H9 (cell line): Measurements from ENCODE around the gene SCP2. TPM values are rescaled to one million over a fixed set of nuclear protein-coding genes. Genes with fewer than 3 reads are reported as not detected.

Source experiments
- DNase-seq: peaks from one replicate; pipeline ENCODE4 v3.0.0-alpha.2; 2017
- H2AFZ ChIP-seq: one replicate; pipeline ENCODE4 v1.6.1; 2013; ENCODE audit warnings: mild to moderate bottlenecking, low read length, control low read depth, moderate library complexity
- H2AK5ac ChIP-seq: 2 replicates; pipeline ENCODE4 v1.6.1; 2013; ENCODE audit warnings: low read length, control low read depth, mixed read lengths; ENCODE audit not compliant: insufficient read length
- H2BK120ac ChIP-seq: one replicate; pipeline ENCODE4 v1.6.1; 2013; ENCODE audit warnings: low read depth, mild to moderate bottlenecking, low read length, control low read depth, inconsistent platforms; ENCODE audit not compliant: poor library complexity, severe bottlenecking
- H2BK12ac ChIP-seq: 2 replicates; pipeline ENCODE4 v1.6.1; 2013; ENCODE audit warnings: low read length, control low read depth, mixed read lengths, low read depth; ENCODE audit not compliant: insufficient read length
- H2BK15ac ChIP-seq: 2 replicates; pipeline ENCODE4 v1.6.1; 2013; ENCODE audit warnings: low read depth, low read length, control low read depth
- H2BK20ac ChIP-seq: one replicate; pipeline ENCODE4 v1.6.1; 2013; ENCODE audit warnings: low read depth, mild to moderate bottlenecking, low read length, control low read depth, inconsistent platforms; ENCODE audit not compliant: poor library complexity, severe bottlenecking
- H2BK5ac ChIP-seq: 2 replicates; pipeline ENCODE4 v1.6.1; 2013; ENCODE audit warnings: low read length, control low read depth, mixed read lengths; ENCODE audit not compliant: insufficient read length
- H3K14ac ChIP-seq: 2 replicates; pipeline ENCODE4 v1.6.1; 2013; ENCODE audit warnings: low read length, control low read depth; ENCODE audit not compliant: insufficient read depth
- H3K18ac ChIP-seq: 2 replicates; pipeline ENCODE4 v1.6.1; 2013; ENCODE audit warnings: low read depth, mild to moderate bottlenecking, mixed read lengths, low read length, control low read depth; ENCODE audit not compliant: insufficient read length
- H3K23ac ChIP-seq: 2 replicates; pipeline ENCODE4 v1.6.1; 2013; ENCODE audit warnings: low read length, control low read depth, mixed read lengths, low read depth; ENCODE audit not compliant: insufficient read length
- H3K23me2 ChIP-seq: 2 replicates; pipeline ENCODE4 v1.6.1; 2013; ENCODE audit warnings: low read depth, mild to moderate bottlenecking, mixed read lengths, low read length, control low read depth; ENCODE audit not compliant: insufficient read length, poor library complexity, severe bottlenecking
- H3K27ac ChIP-seq: 2 replicates; pipeline ENCODE4 v1.5.1; 2013; ENCODE audit warnings: low read length, control low read depth, mixed read lengths, low read depth; ENCODE audit not compliant: insufficient read length
- H3K27me3 ChIP-seq: 2 replicates; pipeline ENCODE4 v1.6.1; 2013; ENCODE audit warnings: low read length, control low read depth, inconsistent platforms; ENCODE audit not compliant: insufficient read depth
- H3K4ac ChIP-seq: 2 replicates; pipeline ENCODE4 v1.6.1; 2013; ENCODE audit warnings: low read depth, mild to moderate bottlenecking, control low read depth, inconsistent platforms, low read length, moderate library complexity
- H3K4me1 ChIP-seq: 2 replicates; pipeline ENCODE4 v1.6.1; 2013; ENCODE audit warnings: low read length, control low read depth, inconsistent platforms; ENCODE audit not compliant: insufficient read depth
- H3K4me2 ChIP-seq: 2 replicates; pipeline ENCODE4 v1.6.1; 2013; ENCODE audit warnings: low read length, control low read depth, mixed read lengths; ENCODE audit not compliant: insufficient read length, insufficient read depth
- H3K56ac ChIP-seq: 2 replicates; pipeline ENCODE4 v1.6.1; 2013; ENCODE audit warnings: low read depth, mild to moderate bottlenecking, mixed read lengths, low read length, control low read depth; ENCODE audit not compliant: insufficient read length
- H3K79me1 ChIP-seq: 2 replicates; pipeline ENCODE4 v1.6.1; 2013; ENCODE audit warnings: low read depth, mild to moderate bottlenecking, moderate library complexity, low read length, control low read depth, inconsistent platforms; ENCODE audit not compliant: insufficient read depth, poor library complexity, severe bottlenecking
- H3K79me2 ChIP-seq: 2 replicates; pipeline ENCODE4 v1.6.1; 2013; ENCODE audit warnings: low read length, control low read depth, inconsistent platforms; ENCODE audit not compliant: insufficient read depth
- H3K9ac ChIP-seq: 2 replicates; pipeline ENCODE4 v1.6.1; 2013; ENCODE audit warnings: low read length, control low read depth, mixed read lengths; ENCODE audit not compliant: insufficient read length; ENCODE audit errors: extremely low read depth
- H3K9me3 ChIP-seq: one replicate; pipeline ENCODE4 v1.6.1; 2013; ENCODE audit warnings: low read depth, low read length, inconsistent platforms; ENCODE audit not compliant: control insufficient read depth
- H3T11ph ChIP-seq: one replicate; pipeline ENCODE4 v1.6.1; 2013; ENCODE audit warnings: mild to moderate bottlenecking, low read length, control low read depth, inconsistent platforms
- H4K20me1 ChIP-seq: one replicate; pipeline ENCODE4 v1.6.1; 2013; ENCODE audit not compliant: control insufficient read depth, insufficient read length, insufficient read depth
- H4K5ac ChIP-seq: 2 replicates; pipeline ENCODE4 v1.6.1; 2013; ENCODE audit warnings: low read depth, mild to moderate bottlenecking, mixed read lengths, low read length, control low read depth; ENCODE audit not compliant: insufficient read length
- H4K8ac ChIP-seq: replicated peaks from 2 replicates; pipeline ENCODE4 v1.6.1; 2013; ENCODE audit warnings: low read length, control low read depth, mixed read lengths, low read depth; ENCODE audit not compliant: insufficient read length
- H4K91ac ChIP-seq: 2 replicates; pipeline ENCODE4 v1.6.1; 2013; ENCODE audit warnings: low read depth, mild to moderate bottlenecking, moderate library complexity, mixed read lengths, low read length, control low read depth; ENCODE audit not compliant: insufficient read length
- H3K27ac Mint-ChIP-seq, 3 experiments: 2 replicates in 2 of 3; 3 replicates in 1 of 3; pipeline ENCODE4 v1.8.0; 2020 to 2021; ENCODE audit warnings: mixed read lengths in 3 of 3, mild to moderate bottlenecking in 1 of 3, moderate library complexity in 1 of 3
- H3K27me3 Mint-ChIP-seq: 2 replicates; pipeline ENCODE4 v1.8.0; 2021; ENCODE audit warnings: low read depth, mild to moderate bottlenecking, moderate library complexity, mixed read lengths
- H3K36me3 Mint-ChIP-seq, 3 experiments: 2 replicates in 2 of 3; 3 replicates in 1 of 3; pipeline ENCODE4 v1.8.0; 2020 to 2021; ENCODE audit warnings: low read depth in 3 of 3, mixed read lengths in 3 of 3; ENCODE audit not compliant: insufficient read depth in 1 of 3
- H3K4me1 Mint-ChIP-seq, 2 experiments: 2 replicates each; pipeline ENCODE4 v1.8.0; 2020; ENCODE audit warnings: mixed read lengths in 2 of 2
- H3K4me3 Mint-ChIP-seq, 2 experiments: 2 replicates in 1 of 2; 3 replicates in 1 of 2; pipeline ENCODE4 v1.8.0; 2020 to 2021; ENCODE audit warnings: mild to moderate bottlenecking in 2 of 2, mixed read lengths in 2 of 2, moderate library complexity in 1 of 2
- H3K9me3 Mint-ChIP-seq, 2 experiments: 2 replicates in 1 of 2; 3 replicates in 1 of 2; pipeline ENCODE4 v1.8.0; 2020; ENCODE audit warnings: mild to moderate bottlenecking in 2 of 2, mixed read lengths in 2 of 2, moderate library complexity in 1 of 2
- CTCF ChIP-seq: fragments of 200-600 bp; sonication (generic); conservative IDR thresholded peaks from 3 replicates; pipeline ENCODE4 v1.8.0; 2021; ENCODE audit warnings: antibody characterized with exemption, mild to moderate bottlenecking
- WGBS: extraction: QIAGEN DNeasy Blood & Tissue Kit; methylation state at CpG from one replicate; pipeline ENCODE4 v1.1.7; 2013; ENCODE audit warnings: missing lambda C conversion rate, low lambda C conversion rate, mixed read lengths; ENCODE audit not compliant: insufficient read length; ENCODE audit errors: extremely low coverage; 5-methylcytosine and 5-hydroxymethylcytosine counted together
- total RNA-seq: library from RNA; stranded (reverse); gene quantifications from 2 replicates; pipeline ENCODE4 v1.2.1, GENCODE V29; 2021

SCP2 gene
- total RNA-seq, 1 experiment from 2014 or later, result 48.8 TPM

- Histone ChIP-seq H3K4ac (no peak overlapping the region), H3K23me2 (no peaks in the 10 kb centered on the region), H3K79me2 (no peaks in the 10 kb centered on the region), H3K9ac (no peak overlapping the region), H4K91ac (no peak overlapping the region), H3K4me1 (no peaks in the 10 kb centered on the region), H3T11ph (no peak overlapping the region), H3K27me3 (no peaks in the 10 kb centered on the region), H2BK120ac (no peak overlapping the region), H4K20me1 (no peaks in the 10 kb centered on the region), H3K27ac (no peak overlapping the region), H3K14ac (no peak overlapping the region), H2BK15ac (no peak overlapping the region), H2BK12ac (no peak overlapping the region), H3K18ac (no peak overlapping the region), H4K8ac (no peak overlapping the region), H2AFZ (no peak overlapping the region), H2BK20ac (no peak overlapping the region), H3K56ac (no peak overlapping the region), H3K4me2 (no peak overlapping the region), H3K79me1 (no peaks in the 10 kb centered on the region), H3K23ac (no peak overlapping the region), H4K5ac (no peak overlapping the region), H2BK5ac (no peak overlapping the region), H2AK5ac (no peak overlapping the region), H3K9me3 (no peaks in the 10 kb centered on the region)
- DNase-seq, result no peak
- peaks cover 0 to 3% of the 10 kb centered on the region in 2 experiments; a peak in 1 of 4 replicates for H3K4me1 Mint-ChIP-seq
- TF ChIP-seq CTCF, result no peak
- no peak overlapping the region for H3K4me3 Mint-ChIP-seq
- H3K9me3 Mint-ChIP-seq, result no peaks in the 10 kb centered on the region; a peak in 1 of 5 replicates
- WGBS, result no CpG with 5 or more reads among the region's 10 CpGs
- no peaks in the 10 kb centered on the region; the same call in 1 of the 2 replicates for H3K27me3 Mint-ChIP-seq
- H3K36me3 Mint-ChIP-seq, result no peaks in the 10 kb centered on the region
- H3K27ac Mint-ChIP-seq, result no peak overlapping the region
These were observed 17.5 kb downstream of the SCP2 start for GRCh38 chr1:52944566-52944965.
